GM23248 (cell line): ENCODE measurements around the gene SYDE2. TPM values are rescaled to one million over a fixed set of nuclear protein-coding genes. Genes with fewer than 3 reads are reported as not detected.

Experiments used
- DNase-seq: peaks from one replicate; pipeline ENCODE4 v3.0.0-alpha.2; 2015
- H2AFZ ChIP-seq: fragments of 200-600 bp; sonication (generic); 2 replicates; pipeline ENCODE4 v1.6.1; 2016; ENCODE audit warnings: antibody characterized with exemption
- H3F3A ChIP-seq: fragments of 200-600 bp; sonication (generic); 2 replicates; pipeline ENCODE4 v1.6.1; 2016; ENCODE audit warnings: mild to moderate bottlenecking, antibody characterized with exemption, mixed run types; ENCODE audit not compliant: insufficient read depth
- H3K27ac ChIP-seq: fragments of 200-600 bp; sonication (generic); 2 replicates; pipeline ENCODE4 v1.5.1; 2016; ENCODE audit warnings: mild to moderate bottlenecking
- H3K27me3 ChIP-seq: fragments of 200-600 bp; sonication (generic); replicated peaks from 2 replicates; pipeline ENCODE4 v1.6.1; 2016; ENCODE audit warnings: mild to moderate bottlenecking; ENCODE audit not compliant: insufficient read depth
- H3K36me3 ChIP-seq: fragments of 200-600 bp; sonication (generic); 2 replicates; pipeline ENCODE4 v1.6.1; 2016; ENCODE audit warnings: low read depth, mild to moderate bottlenecking
- H3K4me1 ChIP-seq: fragments of 200-600 bp; sonication (generic); 2 replicates; pipeline ENCODE4 v1.6.1; 2016; ENCODE audit warnings: mild to moderate bottlenecking; ENCODE audit not compliant: insufficient read depth
- H3K4me2 ChIP-seq: fragments of 200-600 bp; sonication (generic); one replicate; pipeline ENCODE4 v1.6.1; 2016; ENCODE audit warnings: mild to moderate bottlenecking; ENCODE audit not compliant: unreplicated experiment
- H3K4me3 ChIP-seq: fragments of 200-600 bp; sonication (generic); 2 replicates; pipeline ENCODE4 v1.5.1; 2016; ENCODE audit warnings: mild to moderate bottlenecking
- H3K79me2 ChIP-seq: fragments of 200-600 bp; sonication (generic); 2 replicates; pipeline ENCODE4 v1.6.1; 2016; ENCODE audit warnings: mild to moderate bottlenecking; ENCODE audit not compliant: insufficient read depth
- H3K9ac ChIP-seq: fragments of 200-600 bp; sonication (generic); 2 replicates; pipeline ENCODE4 v1.6.1; 2016; ENCODE audit warnings: mild to moderate bottlenecking
- H3K9me2 ChIP-seq: fragments of 200-600 bp; sonication (generic); 2 replicates; pipeline ENCODE4 v1.6.1; 2016; ENCODE audit warnings: mixed run types, mild to moderate bottlenecking, moderate library complexity; ENCODE audit not compliant: insufficient read depth
- H3K9me3 ChIP-seq: fragments of 200-600 bp; sonication (generic); one replicate; pipeline ENCODE4 v1.6.1; 2017; ENCODE audit warnings: low read depth
- H4K20me1 ChIP-seq: fragments of 200-600 bp; sonication (generic); 2 replicates; pipeline ENCODE4 v1.6.0; 2016; ENCODE audit not compliant: insufficient read depth
- EZH2 ChIP-seq: fragments of 200-600 bp; sonication (generic); IDR thresholded peaks from 2 replicates; pipeline ENCODE4 v1.6.1; 2018; ENCODE audit warnings: antibody characterized with exemption, mild to moderate bottlenecking; ENCODE audit not compliant: insufficient read depth, poor library complexity, severe bottlenecking
- EZH2phosphoT487 ChIP-seq: fragments of 200-600 bp; sonication (generic); IDR thresholded peaks from 2 replicates; pipeline ENCODE4 v1.6.1; 2018; ENCODE audit warnings: antibody characterized with exemption, moderate library complexity, mild to moderate bottlenecking, low read depth; ENCODE audit not compliant: insufficient read depth
- WGBS, 2 experiments: methylation state at CpG; one replicate each; pipeline ENCODE4 v1.1.6; 2015 to 2017; ENCODE audit warnings: low lambda C conversion rate in 2 of 2, low coverage in 1 of 2; ENCODE audit errors: missing lambda C conversion rate in 2 of 2; 5-methylcytosine and 5-hydroxymethylcytosine counted together
- in situ Hi-C: fragments of 300-500 bp; cut with MboI; formaldehyde crosslinking; loops from 2 replicates; pipeline ENCODE4 v1.15.0; 2020
- polyA plus RNA-seq: library from polyadenylated mRNA; unstranded; fragments of >200 nt; fragmentation: Nextera tagmentation; extraction: Ambion mirVana; gene quantifications from 2 replicates; pipeline ENCODE4 v1.2.1, GENCODE V29; 2016
- total RNA-seq: library from RNA; depleted of rRNA; stranded (reverse); fragments of >200 nt; shearing (Covaris generic); gene quantifications from 2 replicates; pipeline ENCODE4 v1.2.3, GENCODE V29; 2014

SYDE2 gene
- total and polyA plus RNA-seq, 2 experiments from 2014 or later: 1.4 to 6.7 TPM

DNA sequence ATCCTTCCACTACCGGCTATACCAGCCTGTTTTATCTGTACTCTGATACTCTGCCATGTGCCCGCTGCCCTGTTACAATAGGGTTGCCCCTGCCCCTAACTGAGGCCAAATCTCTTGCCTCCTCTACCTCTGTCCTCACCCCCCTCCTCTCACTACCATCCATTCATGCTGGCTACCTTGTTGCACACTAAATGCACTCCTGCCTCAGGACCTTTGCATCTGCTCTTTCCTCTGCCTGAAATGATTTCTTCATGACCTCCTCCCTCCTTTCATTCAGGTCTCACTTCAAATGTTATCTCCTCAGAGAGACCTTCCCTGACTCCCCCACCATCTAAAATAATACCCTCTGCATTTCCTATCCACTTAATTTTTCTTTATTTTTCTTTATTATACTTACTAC is 7.7 kb upstream of the SYDE2 start:
- H3K9ac ChIP-seq: no peak overlapping the region
- no peak for DNase-seq
- H3K4me3 ChIP-seq: no peak overlapping the region
- H4K20me1 ChIP-seq: no peaks in the 10 kb centered on the region
- H3K9me2 ChIP-seq: no peaks in the 10 kb centered on the region
- TF ChIP-seq EZH2phosphoT487: no peak
- no peak for TF ChIP-seq EZH2
- in situ Hi-C loops: no loop called here
- no peak overlapping the region for H2AFZ ChIP-seq
- WGBS, 2 experiments: 80 to 84% methylated on average over 2 of the region's 2 CpGs
- no peaks in the 10 kb centered on the region for H3K27me3 ChIP-seq
- no peak overlapping the region for H3K27ac ChIP-seq
- H3K4me1 ChIP-seq: peaks cover 12% of the 10 kb centered on the region
- no peaks in the 10 kb centered on the region for H3K79me2 ChIP-seq
- H3F3A ChIP-seq: peaks cover 12% of the 10 kb centered on the region
- no peaks in the 10 kb centered on the region for H3K36me3 ChIP-seq
- H3K4me2 ChIP-seq: no peak overlapping the region
- no peaks in the 10 kb centered on the region for H3K9me3 ChIP-seq

DNA sequence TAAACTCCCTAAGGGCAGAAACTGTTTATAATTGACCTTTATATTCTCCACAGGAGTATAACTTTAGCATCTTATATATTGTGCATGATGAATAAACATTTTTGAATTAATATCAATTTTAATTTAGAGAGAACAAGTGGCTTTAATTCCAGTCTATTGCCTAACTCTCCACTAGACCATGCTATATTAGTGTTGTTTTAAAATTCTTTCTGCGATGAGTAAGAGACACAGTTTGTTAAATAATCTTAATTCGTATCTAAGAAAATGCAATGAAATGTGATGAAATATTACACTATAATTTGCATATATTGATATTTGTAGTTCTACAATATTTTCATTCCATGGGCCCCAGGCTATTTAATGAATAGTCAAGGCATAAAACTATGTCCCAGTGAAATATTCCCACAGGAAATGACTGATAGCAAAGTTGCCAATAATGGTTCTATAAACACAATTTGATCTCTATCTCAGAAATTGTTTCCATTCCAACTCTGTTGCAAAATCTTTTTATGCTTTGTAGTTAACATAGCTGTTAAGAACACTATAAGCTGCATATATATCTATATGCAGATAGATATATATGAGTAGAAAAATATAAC is 2.9 kb upstream of the SYDE2 start:
- H3F3A ChIP-seq: peaks cover 30% of the 10 kb centered on the region
- H3K36me3 ChIP-seq: no peaks in the 10 kb centered on the region
- in situ Hi-C loops: no loop called here
- H2AFZ ChIP-seq: no peak overlapping the region
- no peaks in the 10 kb centered on the region for H3K27me3 ChIP-seq
- H3K79me2 ChIP-seq: no peaks in the 10 kb centered on the region
- no peaks in the 10 kb centered on the region for H4K20me1 ChIP-seq
- TF ChIP-seq EZH2: no peak
- no peak for TF ChIP-seq EZH2phosphoT487
- no peak overlapping the region for H3K9ac ChIP-seq
- DNase-seq: peak; percentile 45
- WGBS, 2 experiments: 34 to 36% methylated on average over 2 of the region's 2 CpGs
- H3K4me3 ChIP-seq: 0 out of 2 replicates have a peak overlapping the region, but pooled peaks have one; percentile 13
- H3K4me1 ChIP-seq: peaks cover 39% of the 10 kb centered on the region
- H3K4me2 ChIP-seq: peak overlapping the region; percentile 27
- no peaks in the 10 kb centered on the region for H3K9me2 ChIP-seq
- H3K27ac ChIP-seq: no peak overlapping the region
- H3K9me3 ChIP-seq: no peaks in the 10 kb centered on the region

- Histone ChIP-seq H3K27me3 (no peaks in the 10 kb centered on the region), H3K27ac (no peak overlapping the region), H3K79me2 (no peaks in the 10 kb centered on the region), H3K4me1 (peaks cover 47% of the 10 kb centered on the region), H4K20me1 (no peaks in the 10 kb centered on the region), H3K9me3 (no peaks in the 10 kb centered on the region), H3K36me3 (no peaks in the 10 kb centered on the region), H3K9me2 (no peaks in the 10 kb centered on the region), H3K4me2 (no peak overlapping the region), H3K9ac (no peak overlapping the region), H2AFZ (no peak overlapping the region), H3F3A (peaks cover 32% of the 10 kb centered on the region), H3K4me3 (no peak overlapping the region)
- 94 to 100% methylated on average over 2 of the region's 2 CpGs for WGBS, 2 experiments
- TF ChIP-seq EZH2 (no peak), EZH2phosphoT487 (no peak)
- in situ Hi-C loops: no loop called here
- no peak for DNase-seq
Observed at GRCh38 chr1:85202864-85203255, 2.0 kb upstream of the SYDE2 start.

DNA sequence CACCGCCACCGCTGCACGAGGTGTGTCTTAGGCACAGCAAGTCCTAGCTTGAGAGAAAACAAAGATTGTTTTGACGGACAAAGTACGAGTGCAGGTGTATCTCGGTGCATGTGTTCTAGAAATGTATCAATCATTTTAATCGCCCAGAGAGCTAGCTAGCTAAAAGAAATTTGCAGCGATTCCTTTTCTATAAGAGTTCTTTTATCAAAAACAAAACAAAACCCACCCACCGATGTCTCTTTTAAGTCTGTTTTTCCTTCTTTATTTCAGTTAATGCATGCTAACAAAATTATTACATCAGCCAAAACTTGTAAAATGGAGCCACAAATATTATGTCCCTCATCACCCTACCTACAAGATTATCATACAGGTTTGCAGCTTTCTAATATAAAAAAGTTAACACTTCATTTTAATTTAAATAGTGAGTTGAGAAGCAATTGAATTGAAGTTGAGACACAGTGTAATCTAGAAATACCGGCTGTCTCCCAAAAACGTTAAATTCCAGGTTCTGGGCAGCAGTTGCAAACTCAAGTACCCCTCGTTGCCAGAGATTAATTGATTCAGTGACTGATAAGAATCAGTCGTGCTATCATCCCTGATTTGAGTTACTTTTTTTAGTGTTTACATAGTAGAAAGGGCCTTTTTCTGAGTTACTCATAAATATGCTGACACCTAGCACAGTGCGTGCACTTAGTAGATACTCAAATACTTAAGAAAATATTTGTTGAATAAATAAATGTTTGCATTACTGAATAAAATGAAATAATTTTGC is 1.5 kb upstream of the SYDE2 start:
- 25% methylated on average over 14 of the region's 14 CpGs for WGBS, 2 experiments
- Histone ChIP-seq H3K79me2 (no peaks in the 10 kb centered on the region), H4K20me1 (no peaks in the 10 kb centered on the region), H3K9me2 (no peaks in the 10 kb centered on the region), H3K9ac (peak overlapping the region; percentile 78; the same call in 1 of the 2 replicates), H2AFZ (peak overlapping the region; percentile 87), H3K27ac (no peak overlapping the region), H3K27me3 (no peaks in the 10 kb centered on the region), H3K4me3 (peak overlapping the region; percentile 84), H3K36me3 (no peaks in the 10 kb centered on the region), H3K4me2 (peak overlapping the region; percentile 81), H3K9me3 (no peaks in the 10 kb centered on the region), H3K4me1 (peaks cover 48% of the 10 kb centered on the region), H3F3A (peaks cover 32% of the 10 kb centered on the region)
- TF ChIP-seq EZH2phosphoT487 (no peak), EZH2 (no peak)
- in situ Hi-C loops: no loop called here
- DNase-seq: peak; percentile 30
